C4-2B (cell line): ENCODE measurements around the gene ITPR1.

Experiments used
- CTCF ChIP-seq: fragments of 450-650 bp; conservative IDR thresholded peaks from 2 replicates; pipeline ENCODE4 v1.5.1; 2017; ENCODE audit warnings: mild to moderate bottlenecking
- ZFX ChIP-seq: fragments of 450-650 bp; IDR thresholded peaks from 2 replicates; pipeline ENCODE4 v1.6.1; 2017

GRCh38 chr3:4505688-4506558 lies 12.8 kb downstream of the ITPR1 start:
- TF ChIP-seq CTCF (no peak), ZFX (no peak)
